Left lobe of liver (tissue), 2 donors: Measurements from ENCODE around the gene RNF215. TPM values are rescaled to one million over a fixed set of nuclear protein-coding genes. Genes with fewer than 3 reads are reported as not detected.

ENCODE experiments used
- ATAC-seq: fragments of 200-7000 bp; cut with Tn5 transposase; one replicate; pipeline ENCODE4 v1.9.1; 2020; ENCODE audit warnings: mild to moderate bottlenecking, moderate library complexity
- DNase-seq: peaks from one replicate; pipeline ENCODE4 v3.0.0-alpha.2; 2020; ENCODE audit warnings: low spot score
- total RNA-seq: library from RNA; stranded (reverse); gene quantifications from one replicate; pipeline ENCODE4 v1.2.1, GENCODE V29; 2021
- donor health status: DM: no; HTN: no; CAD: no; lungs with moderate emphysema.
- donor health status: DM: no; HTN: yes; CAD: no.

RNF215 gene
- total RNA-seq, 1 donor from 2014 or later: 8.7 TPM

- peak; percentile 76 for ATAC-seq
These were observed 10.7 kb upstream of the RNF215 start for GRCh38 chr22:30397656-30398635.

GRCh38 chr22:30396871-30397655, 9.9 kb upstream of the RNF215 start, which contains the start of gene SEC14L2:
TSS of gene SEC14L2 (plus strand) at chr22:30397018. CDS start at chr22:30397117, 99 bp downstream.
- ATAC-seq (peak; percentile 59), DNase-seq (peak; percentile 90)

More at GRCh38 chr22:30397656-30398635, 10.7 kb upstream of the RNF215 start:
- DNase-seq: peak; percentile 95

GRCh38 chr22:30393885-30394284, 6.7 kb upstream of the RNF215 start:
- ATAC-seq: no peak

GRCh38 chr22:30393322-30393680, 6.1 kb upstream of the RNF215 start:
- DNase-seq (no peak), ATAC-seq (no peak)

More at GRCh38 chr22:30393885-30394284, 6.7 kb upstream of the RNF215 start:
- no peak for DNase-seq

GRCh38 chr22:30392661-30393321, 5.6 kb upstream of the RNF215 start:
- ATAC-seq (peak; percentile 69), DNase-seq (peak; percentile 91)

- peak; percentile 66 for ATAC-seq
- peak; percentile 81 for DNase-seq
These were observed 3.9 kb upstream of the RNF215 start for GRCh38 chr22:30390974-30391691.

- ATAC-seq: no peak
- no peak for DNase-seq
These were observed 627 bp downstream of the RNF215 start for GRCh38 chr22:30386608-30386959.

- DNase-seq: no peak
- no peak for ATAC-seq
These were observed 1.3 kb downstream of the RNF215 start for GRCh38 chr22:30385942-30386341.

- no peak for ATAC-seq
These were observed 4.2 kb downstream of the RNF215 start for GRCh38 chr22:30383061-30383460.

GRCh38 chr22:30382340-30382739, 4.9 kb downstream of the RNF215 start:
- DNase-seq (no peak), ATAC-seq (no peak)

More at GRCh38 chr22:30383061-30383460, 4.2 kb downstream of the RNF215 start:
- DNase-seq: no peak

- DNase-seq (no peak), ATAC-seq (no peak)
These were observed 5.9 kb downstream of the RNF215 start for GRCh38 chr22:30381264-30381663.

GRCh38 chr22:30380011-30380410, 7.2 kb downstream of the RNF215 start:
- DNase-seq (no peak), ATAC-seq (no peak)

GRCh38 chr22:30375312-30375849, 11.8 kb downstream of the RNF215 start:
- DNase-seq (no peak), ATAC-seq (no peak)

GRCh38 chr22:30373331-30374325, 13.6 kb downstream of the RNF215 start:
- no peak for ATAC-seq

GRCh38 chr22:30372915-30373314, 14.3 kb downstream of the RNF215 start:
- DNase-seq: no peak

More at GRCh38 chr22:30373331-30374325, 13.6 kb downstream of the RNF215 start:
- DNase-seq: no peak

GRCh38 chr22:30371981-30372380, 15.2 kb downstream of the RNF215 start:
- ATAC-seq (no peak), DNase-seq (no peak)

More at GRCh38 chr22:30372915-30373314, 14.3 kb downstream of the RNF215 start:
- ATAC-seq: no peak

- ATAC-seq (no peak), DNase-seq (no peak)
These were observed 15.9 kb downstream of the RNF215 start for GRCh38 chr22:30371321-30371720.

- DNase-seq (no peak), ATAC-seq (no peak)
These were observed 16.5 kb downstream of the RNF215 start for GRCh38 chr22:30370641-30371230.
